Heart left ventricle (tissue), 16 donors: Measurements from ENCODE around the gene TBR1. TPM values are rescaled to one million over a fixed set of nuclear protein-coding genes. Genes with fewer than 3 reads are reported as not detected.

ENCODE experiments used
- ATAC-seq, 4 donors: fragments of 200-7000 bp; cut with Tn5 transposase; one replicate each; pipeline ENCODE4 v1.9.1; 2020 to 2022; ENCODE audit warnings: moderate library complexity in 4 of 4, mild to moderate bottlenecking in 3 of 4, moderate number of reproducible peaks in 1 of 4
- DNase-seq, 5 donors: peaks; one replicate each; pipeline ENCODE4 v3.0.0-alpha.2; 2020
- H3K27ac ChIP-seq, 12 donors: fragments of 200-600 bp; sonication (generic) in 4 of 12; one replicate each; pipeline versions ENCODE4 v1.5.0 to v1.8.0; 2016 to 2022; ENCODE audit warnings: mild to moderate bottlenecking in 2 of 12
- H3K27me3 ChIP-seq, 9 donors: fragments of 200-600 bp; sonication (generic) in 2 of 9; one replicate each; pipeline versions ENCODE4 v1.5.1 to v1.8.0; 2016 to 2022; ENCODE audit warnings: mild to moderate bottlenecking in 3 of 9
- H3K36me3 ChIP-seq, 9 donors: fragments of 200-600 bp; sonication (generic) in 2 of 9; one replicate each; pipeline versions ENCODE4 v1.5.0 to v1.8.0; 2018 to 2022; ENCODE audit warnings: mild to moderate bottlenecking in 2 of 9
- H3K4me1 ChIP-seq, 12 donors: fragments of 200-600 bp; sonication (generic) in 4 of 12; one replicate each; pipeline versions ENCODE4 v1.5.0 to v1.8.0; 2016 to 2022; ENCODE audit warnings: mild to moderate bottlenecking in 3 of 12
- H3K4me3 ChIP-seq, 12 donors: fragments of 200-600 bp; sonication (generic) in 4 of 12; one replicate each; pipeline versions ENCODE4 v1.5.0 to v1.8.0; 2017 to 2022; ENCODE audit warnings: mild to moderate bottlenecking in 9 of 12, moderate library complexity in 4 of 12
- H3K9me3 ChIP-seq, 12 donors: fragments of 200-600 bp; sonication (generic) in 4 of 12; one replicate each; pipeline versions ENCODE4 v1.5.0 to v1.8.0; 2016 to 2022; ENCODE audit warnings: mild to moderate bottlenecking in 1 of 12
- POLR2A ChIP-seq, 2 donors: fragments of 450-650 bp; IDR thresholded peaks; one replicate each; pipeline ENCODE4 v1.6.1; 2017; ENCODE audit warnings: antibody characterized with exemption in 2 of 2, mild to moderate bottlenecking in 2 of 2, moderate library complexity in 2 of 2
- WGBS, 4 donors: extraction: QIAGEN DNeasy Blood & Tissue Kit in 2 of 4; methylation state at CpG; one replicate each; pipeline versions ENCODE4 v1.1.5 to v1.1.7; 2013 to 2018; 5-methylcytosine and 5-hydroxymethylcytosine counted together
- intact Hi-C, 10 donors: fragments of 100-400 bp; cut with DNase I; formaldehyde crosslinking; loops; one replicate each; pipeline versions ENCODE4 v1.11.1 to v1.14.2; 2022
- polyA plus RNA-seq, 2 donors: library from polyadenylated mRNA; stranded (reverse); fragments of 200-250 nt; gene quantifications; one replicate each; pipeline ENCODE4 v1.2.3, GENCODE V29; 2013
- total RNA-seq, 9 donors: library from RNA; depleted of rRNA in 2 of 9; stranded (reverse); fragments of >200 nt in 2 of 9; fragmentation: NEBNext Ultra II Directional in 3 of 9; extraction: Animal tissue kit (Norgen Biotek cat#: 25700) in 3 of 9; gene quantifications; one replicate each; pipeline versions ENCODE4 v1.1.0 to v1.2.4, GENCODE V29; 2016 to 2023
- TF ChIP-seq, protein P1 (sequence below), 12 donors: fragments of 200-600 bp; sonication (generic) in 4 of 12; IDR thresholded peaks; one replicate each; pipeline versions ENCODE4 v1.5.0 to v1.8.0; 2018 to 2022; ENCODE audit warnings: antibody characterized with exemption in 12 of 12, mild to moderate bottlenecking in 5 of 12
- donor health status: ischemic (EF 13 %, LVEDD 7.1; RV severe dilation, severe dysfunction).
- donor health status: healthy with polysubstance abuse.
- donor health status: DM: no; HTN: yes; CAD: no.
- donor health status: DM: no; HTN: no; CAD: no.
- donor health status: ischemic (EF 25% LVEDD 6.9; RV normal size, moderate dysfunction).
- donor health status: ischemic (EF 25% LVEDD 5.7; RV mildly dilated, moderate dysfunction).
- donor health status: healthy.
- donor health status: DM: yes; HTN: yes; CAD: no.
- donor health status: ischemic (EF 35%, LVEDD 5.7; RV mildly dilated, moderate dysfunction).
- donor health status: nonischemic (EF 11% LVEDD 7.7; RV severe dilation, severe dysfunction).
- donor health status: DM: yes; HTN: yes; CAD: no.
- donor health status: PGD.
- donor health status: ischemic (EF 29% LVEDD 5.4; RV normal size, mild dysfunction).
- donor health status: nonischemic (EF 23%, LVEDD 6.1; RV moderate dilation, normal function).

Gene TBR1
- total and polyA plus RNA-seq, 11 donors = 1.0 TPM; not detected in 10

DNA sequence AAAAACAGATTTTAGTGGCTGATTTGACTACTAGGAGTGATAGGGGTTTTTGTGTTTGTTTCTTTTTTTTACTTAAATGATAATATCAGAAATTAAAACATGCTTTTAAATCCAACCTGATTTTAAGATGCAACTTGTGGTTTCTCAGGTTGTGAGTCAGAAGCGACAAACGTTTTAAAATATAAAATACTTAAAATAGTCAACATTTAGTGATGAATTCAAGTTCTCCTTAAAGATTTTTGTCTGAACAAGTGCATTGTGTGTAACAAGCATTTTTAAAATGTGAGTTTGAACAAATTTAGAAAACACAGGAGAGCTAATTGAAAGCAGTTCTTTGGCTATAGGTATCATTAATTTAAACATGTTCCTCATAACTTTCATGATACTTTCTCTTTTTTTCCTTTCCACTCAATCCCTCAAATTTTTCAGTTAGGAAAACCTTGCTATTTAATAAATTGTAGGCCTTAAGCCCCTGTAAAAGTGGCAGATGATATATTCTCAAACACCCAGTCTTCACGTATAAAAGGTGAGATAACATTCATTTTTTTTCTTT is 3.6 kb downstream of the TBR1 start:
- Histone ChIP-seq H3K27me3 (peaks cover 77 to 100% (median 98%) of the 10 kb centered on the region in 9 donors), H3K4me1 (peaks cover 0 to 55% (median 24%) of the 10 kb centered on the region in 12 donors), H3K27ac (no peak overlapping the region), H3K4me3 (no peak overlapping the region), H3K36me3 (no peaks in the 10 kb centered on the region), H3K9me3 (no peaks in the 10 kb centered on the region)
- intact Hi-C loops = no loop called here
- DNase-seq = no peak
- ATAC-seq = no peak
- WGBS, 4 donors = 42 to 70% (median 59%) methylated on average over 3 of the region's 3 CpGs
- TF ChIP-seq, protein P1, sequence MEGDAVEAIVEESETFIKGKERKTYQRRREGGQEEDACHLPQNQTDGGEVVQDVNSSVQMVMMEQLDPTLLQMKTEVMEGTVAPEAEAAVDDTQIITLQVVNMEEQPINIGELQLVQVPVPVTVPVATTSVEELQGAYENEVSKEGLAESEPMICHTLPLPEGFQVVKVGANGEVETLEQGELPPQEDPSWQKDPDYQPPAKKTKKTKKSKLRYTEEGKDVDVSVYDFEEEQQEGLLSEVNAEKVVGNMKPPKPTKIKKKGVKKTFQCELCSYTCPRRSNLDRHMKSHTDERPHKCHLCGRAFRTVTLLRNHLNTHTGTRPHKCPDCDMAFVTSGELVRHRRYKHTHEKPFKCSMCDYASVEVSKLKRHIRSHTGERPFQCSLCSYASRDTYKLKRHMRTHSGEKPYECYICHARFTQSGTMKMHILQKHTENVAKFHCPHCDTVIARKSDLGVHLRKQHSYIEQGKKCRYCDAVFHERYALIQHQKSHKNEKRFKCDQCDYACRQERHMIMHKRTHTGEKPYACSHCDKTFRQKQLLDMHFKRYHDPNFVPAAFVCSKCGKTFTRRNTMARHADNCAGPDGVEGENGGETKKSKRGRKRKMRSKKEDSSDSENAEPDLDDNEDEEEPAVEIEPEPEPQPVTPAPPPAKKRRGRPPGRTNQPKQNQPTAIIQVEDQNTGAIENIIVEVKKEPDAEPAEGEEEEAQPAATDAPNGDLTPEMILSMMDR (IDR thresholded peaks at IDR 0.05) = no peak
- no peak for TF ChIP-seq POLR2A (IDR thresholded peaks at IDR 0.05)

DNA sequence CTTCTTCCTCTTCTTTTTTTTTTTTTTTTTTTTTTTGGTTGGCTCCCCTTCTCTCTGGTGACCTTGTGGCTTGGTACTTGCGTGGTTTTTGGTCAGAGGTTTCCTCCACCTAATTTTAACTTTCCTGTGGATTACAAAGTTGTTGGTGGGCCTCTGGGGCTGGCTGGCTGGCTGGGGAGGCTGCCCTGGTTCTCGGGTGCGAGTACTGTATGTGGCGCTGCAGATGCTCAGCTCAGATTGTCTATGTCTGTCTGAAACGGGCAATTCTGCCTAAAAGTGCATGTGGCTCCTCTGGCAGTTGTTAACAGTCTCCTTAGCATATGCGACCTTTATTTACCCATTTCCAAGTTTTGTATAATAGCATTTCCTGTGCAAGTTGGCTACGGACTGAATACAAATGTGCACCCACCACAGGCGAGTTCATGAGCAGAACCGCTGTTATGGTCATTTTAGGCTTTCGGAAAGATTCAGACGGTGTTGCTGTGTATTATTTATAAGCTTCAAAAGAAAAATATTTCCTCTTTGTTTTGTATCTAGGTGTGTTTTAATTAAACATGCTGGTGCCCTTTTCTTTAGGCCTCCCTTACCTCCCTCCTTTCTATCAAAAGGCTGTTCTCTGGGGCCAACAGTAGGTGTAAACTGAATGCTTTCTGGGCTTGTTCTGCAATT is 4.4 kb downstream of the TBR1 start:
- Histone ChIP-seq H3K9me3 (no peaks in the 10 kb centered on the region), H3K4me3 (no peak overlapping the region), H3K36me3 (no peaks in the 10 kb centered on the region), H3K27me3 (peaks cover 77 to 100% (median 98%) of the 10 kb centered on the region in 9 donors), H3K27ac (no peak overlapping the region), H3K4me1 (peaks cover 0 to 47% (median 17%) of the 10 kb centered on the region in 12 donors)
- ATAC-seq (no peak), DNase-seq (no peak)
- WGBS, 4 donors = 31 to 44% (median 39%) methylated on average over 11 of the region's 11 CpGs
- TF ChIP-seq POLR2A (IDR thresholded peaks at IDR 0.05) = no peak
- TF ChIP-seq, protein P1 (IDR thresholded peaks at IDR 0.05) = no peak
- intact Hi-C loops = no loop called here

DNA sequence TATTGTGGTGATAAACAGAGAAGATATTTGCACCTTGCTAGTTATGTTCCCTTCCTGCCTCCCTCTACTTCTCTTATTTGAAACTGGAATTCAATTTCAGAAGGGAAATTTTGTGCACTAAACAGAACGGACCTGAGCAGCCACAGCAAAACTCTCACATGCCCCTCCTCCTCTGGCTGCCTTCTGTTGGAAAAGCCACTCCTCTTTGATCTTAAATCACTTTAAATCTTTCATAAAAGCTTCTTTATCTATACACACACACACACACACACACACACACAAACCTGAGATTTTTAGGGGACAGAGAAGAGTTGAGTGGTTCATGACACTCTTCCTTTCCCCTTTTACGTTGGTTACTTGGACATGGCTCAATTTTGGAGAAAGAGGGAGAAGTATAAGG is 5.6 kb downstream of the TBR1 start:
- no peak overlapping the region for H3K27ac ChIP-seq
- WGBS, 4 donors = 24 to 38% (median 33%) methylated on average over 2 of the region's 2 CpGs
- H3K4me1 ChIP-seq = peaks cover 0 to 35% (median 16%) of the 10 kb centered on the region in 12 donors
- no peaks in the 10 kb centered on the region for H3K9me3 ChIP-seq
- H3K27me3 ChIP-seq = peaks cover 79 to 100% (median 98%) of the 10 kb centered on the region in 9 donors
- H3K36me3 ChIP-seq = no peaks in the 10 kb centered on the region
- DNase-seq (no peak), ATAC-seq (no peak)
- no peak for TF ChIP-seq POLR2A (IDR thresholded peaks at IDR 0.05)
- TF ChIP-seq, protein P1 (IDR thresholded peaks at IDR 0.05) = no peak
- intact Hi-C loops = no loop called here
- H3K4me3 ChIP-seq = no peak overlapping the region

DNA sequence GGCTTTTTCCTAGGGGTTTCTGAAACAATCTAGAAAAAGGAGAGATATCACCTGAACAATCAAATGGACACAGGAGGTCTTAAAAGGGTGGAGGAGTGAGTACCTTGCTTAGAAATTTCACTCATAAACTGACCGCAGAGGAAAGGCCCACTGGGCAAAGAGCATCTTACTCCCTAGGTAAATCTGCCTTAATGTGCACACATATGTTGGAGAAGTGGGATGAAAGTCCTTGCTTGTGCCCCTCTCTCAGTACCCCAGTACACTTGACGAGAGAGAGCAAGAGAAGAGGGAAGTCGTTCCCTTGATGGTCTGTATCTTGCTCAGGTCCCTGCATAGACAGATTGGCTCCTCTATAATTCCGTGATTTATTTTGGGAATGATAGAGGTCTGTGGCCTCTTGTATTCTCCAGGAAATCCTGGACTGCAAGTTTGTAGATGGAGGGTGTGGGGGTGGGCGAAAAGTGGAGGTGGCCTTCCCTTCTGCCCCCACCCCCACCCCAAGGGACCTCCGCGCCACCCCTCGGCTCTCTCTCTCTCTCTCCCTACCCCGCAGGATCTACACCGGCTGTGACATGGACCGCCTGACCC is 6.8 kb downstream of the TBR1 start:
- TF ChIP-seq, protein P1 (IDR thresholded peaks at IDR 0.05) = no peak
- no peak for TF ChIP-seq POLR2A (IDR thresholded peaks at IDR 0.05)
- Histone ChIP-seq H3K4me1 (peaks cover 0 to 36% (median 17%) of the 10 kb centered on the region in 12 donors), H3K36me3 (no peaks in the 10 kb centered on the region), H3K27me3 (peaks cover 79 to 100% (median 98%) of the 10 kb centered on the region in 9 donors), H3K4me3 (peak overlapping the region in 2 of 12 donors; percentile 22 to 43), H3K9me3 (no peaks in the 10 kb centered on the region), H3K27ac (no peak overlapping the region)
- intact Hi-C loops = no loop called here
- ATAC-seq (no peak), DNase-seq (no peak)
- whole genome bisulfite sequencing, 4 donors = 14 to 30% (median 23%) methylated on average over 6 to 11 of the region's 11 CpGs
